ENCODE data around the gene RNF41. TPM values are rescaled to one million over a fixed set of nuclear protein-coding genes. Genes with fewer than 3 reads are reported as not detected.

Gene RNF41
- total RNA-seq, 1 donor from 2014 or later, result 49.8 TPM

DNA sequence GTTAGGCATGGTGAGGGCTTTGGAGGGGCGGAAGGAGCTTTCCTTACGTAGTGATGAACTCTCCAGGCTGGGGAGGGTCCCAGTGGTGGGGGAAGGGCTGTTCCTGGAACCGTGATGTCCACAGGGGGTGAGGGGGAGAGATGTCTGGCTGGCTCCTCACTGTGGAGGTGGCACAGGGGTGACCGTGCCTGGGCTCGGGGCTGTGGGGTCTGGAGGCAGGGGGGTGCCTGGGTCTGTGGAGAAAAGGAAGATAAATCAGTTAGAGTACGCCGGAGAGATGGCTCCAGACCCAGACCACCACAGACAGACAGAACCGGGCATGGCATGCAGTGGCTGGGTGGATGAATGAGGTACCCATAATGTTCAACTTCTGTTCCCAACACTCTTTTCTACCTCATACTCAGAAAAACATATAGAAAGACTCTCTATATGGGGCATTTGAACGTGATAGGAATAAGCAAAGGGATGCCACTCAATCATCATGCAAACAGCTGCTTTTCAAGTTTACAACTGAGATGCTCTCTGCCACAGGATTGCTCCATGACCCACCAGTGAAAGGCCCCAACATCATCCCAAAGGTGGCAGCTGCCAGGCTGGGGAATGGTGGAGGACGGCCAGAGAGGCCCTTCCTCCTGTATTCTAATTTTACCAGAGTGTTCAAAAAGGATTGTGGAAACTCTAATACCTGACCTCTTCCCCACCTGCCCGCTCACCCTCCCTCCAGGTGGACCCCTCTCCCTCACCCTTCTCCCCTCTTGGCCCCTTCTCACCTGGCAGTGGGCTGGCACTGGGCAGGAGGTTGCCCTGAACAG, 58.0 kb downstream of the RNF41 start:
- H3K4me1 ChIP-seq, result peaks cover 39% of the 10 kb centered on the region
- ATAC-seq (no peak), DNase-seq (no peak)
- peaks cover 93% of the 10 kb centered on the region for H3K36me3 ChIP-seq
- TF ChIP-seq, protein P1, sequence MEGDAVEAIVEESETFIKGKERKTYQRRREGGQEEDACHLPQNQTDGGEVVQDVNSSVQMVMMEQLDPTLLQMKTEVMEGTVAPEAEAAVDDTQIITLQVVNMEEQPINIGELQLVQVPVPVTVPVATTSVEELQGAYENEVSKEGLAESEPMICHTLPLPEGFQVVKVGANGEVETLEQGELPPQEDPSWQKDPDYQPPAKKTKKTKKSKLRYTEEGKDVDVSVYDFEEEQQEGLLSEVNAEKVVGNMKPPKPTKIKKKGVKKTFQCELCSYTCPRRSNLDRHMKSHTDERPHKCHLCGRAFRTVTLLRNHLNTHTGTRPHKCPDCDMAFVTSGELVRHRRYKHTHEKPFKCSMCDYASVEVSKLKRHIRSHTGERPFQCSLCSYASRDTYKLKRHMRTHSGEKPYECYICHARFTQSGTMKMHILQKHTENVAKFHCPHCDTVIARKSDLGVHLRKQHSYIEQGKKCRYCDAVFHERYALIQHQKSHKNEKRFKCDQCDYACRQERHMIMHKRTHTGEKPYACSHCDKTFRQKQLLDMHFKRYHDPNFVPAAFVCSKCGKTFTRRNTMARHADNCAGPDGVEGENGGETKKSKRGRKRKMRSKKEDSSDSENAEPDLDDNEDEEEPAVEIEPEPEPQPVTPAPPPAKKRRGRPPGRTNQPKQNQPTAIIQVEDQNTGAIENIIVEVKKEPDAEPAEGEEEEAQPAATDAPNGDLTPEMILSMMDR (IDR thresholded peaks at IDR 0.05), result no peak
- H3K27ac ChIP-seq, result no peak overlapping the region
- intact Hi-C loops (cut with DNase I), result no loop called here
- no peak overlapping the region for H3K4me3 ChIP-seq
- no peaks in the 10 kb centered on the region for H3K9me3 ChIP-seq
- H3K27me3 ChIP-seq (ENCODE audit: low read depth), result no peaks in the 10 kb centered on the region

DNA sequence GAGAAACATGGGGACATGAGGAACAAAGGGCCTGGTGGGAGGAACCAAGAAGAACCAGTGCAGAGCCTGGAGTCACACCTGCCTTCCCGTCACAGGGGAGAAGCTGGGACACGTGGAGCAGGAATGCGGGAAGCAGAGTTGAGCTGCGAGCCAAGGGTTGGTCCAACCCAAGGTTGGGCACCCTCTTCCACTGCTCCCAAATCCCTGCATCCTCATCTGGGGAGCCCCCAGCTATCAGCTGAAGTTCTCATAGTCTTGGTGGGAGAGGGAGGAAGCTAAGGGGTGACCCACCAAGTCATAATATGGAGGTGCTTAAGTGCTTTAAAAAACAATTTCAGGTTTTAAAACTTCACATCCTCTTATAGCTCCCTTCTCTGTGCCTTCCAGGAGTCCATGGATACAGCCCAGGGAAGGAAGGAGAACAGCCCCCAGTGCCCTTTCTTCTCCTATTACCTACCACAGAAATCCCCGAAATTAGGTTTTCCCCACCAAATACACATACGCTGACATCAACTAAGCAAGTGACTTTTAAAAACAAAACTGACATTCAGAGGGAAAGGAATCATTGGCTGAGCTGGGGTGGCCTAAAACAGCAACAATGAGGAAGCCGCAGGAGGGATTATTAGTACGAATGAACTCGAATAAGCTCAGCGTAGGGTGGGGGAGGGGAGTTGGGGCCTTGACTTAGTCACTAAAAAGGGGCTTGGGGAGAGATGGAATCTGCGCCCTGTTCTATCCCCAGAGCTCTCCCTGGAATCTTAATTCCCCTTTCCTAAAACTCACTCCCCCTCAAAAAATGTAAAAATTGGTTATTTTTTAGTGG, 59.0 kb downstream of the RNF41 start:
- peak overlapping the region; percentile 96 for H3K27ac ChIP-seq
- H3K4me1 ChIP-seq, result peaks cover 39% of the 10 kb centered on the region
- H3K36me3 ChIP-seq, result peaks cover 84% of the 10 kb centered on the region
- no peaks in the 10 kb centered on the region for H3K9me3 ChIP-seq
- intact Hi-C loops (cut with DNase I), result no loop called here
- ATAC-seq, result no peak
- TF ChIP-seq, protein P1 (IDR thresholded peaks at IDR 0.05), result no peak
- DNase-seq, result no peak
- H3K27me3 ChIP-seq (ENCODE audit: low read depth), result no peaks in the 10 kb centered on the region
- H3K4me3 ChIP-seq, result no peak overlapping the region

DNA sequence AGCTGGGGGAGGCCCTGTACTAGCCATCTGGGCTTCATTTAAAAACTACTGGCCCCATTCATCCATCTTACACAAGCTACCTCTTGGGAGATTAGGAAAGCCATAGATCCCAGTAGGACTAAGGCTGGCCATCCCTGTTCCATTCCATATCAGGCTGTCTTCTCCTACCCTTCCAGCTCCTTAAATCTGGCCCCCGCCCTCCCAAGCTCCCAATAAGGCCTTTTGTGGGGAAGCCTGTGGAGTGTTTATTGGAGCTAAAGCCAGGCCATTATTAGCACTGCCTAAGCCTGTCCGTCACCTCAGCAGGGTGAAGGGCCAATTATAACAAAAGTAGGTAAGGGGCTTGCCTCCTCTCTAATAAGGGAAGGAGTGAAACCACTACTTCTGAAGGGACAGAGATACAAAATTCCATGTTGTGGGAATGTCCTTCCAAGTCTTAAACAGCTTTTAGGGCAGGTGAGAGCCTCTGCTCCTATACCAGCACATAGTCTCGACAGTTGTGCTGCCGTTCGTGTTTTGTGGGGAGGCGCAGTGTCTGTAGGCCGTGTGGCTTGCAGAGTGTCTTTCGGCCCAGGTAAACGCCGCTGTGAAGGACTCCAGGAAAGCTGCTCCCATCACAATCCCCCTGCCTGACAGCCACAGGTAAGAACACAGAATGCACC, 59.9 kb downstream of the RNF41 start:
- Histone ChIP-seq H3K9me3 (no peaks in the 10 kb centered on the region), H3K36me3 (peaks cover 75% of the 10 kb centered on the region), H3K4me1 (peaks cover 46% of the 10 kb centered on the region), H3K27me3 (ENCODE audit: low read depth) (no peaks in the 10 kb centered on the region), H3K4me3 (peak overlapping the region; percentile 1), H3K27ac (peak overlapping the region; percentile 96)
- TF ChIP-seq, protein P1 (IDR thresholded peaks at IDR 0.05), result no peak
- intact Hi-C loops (cut with DNase I), result no loop called here
- DNase-seq (no peak), ATAC-seq (no peak)

DNA sequence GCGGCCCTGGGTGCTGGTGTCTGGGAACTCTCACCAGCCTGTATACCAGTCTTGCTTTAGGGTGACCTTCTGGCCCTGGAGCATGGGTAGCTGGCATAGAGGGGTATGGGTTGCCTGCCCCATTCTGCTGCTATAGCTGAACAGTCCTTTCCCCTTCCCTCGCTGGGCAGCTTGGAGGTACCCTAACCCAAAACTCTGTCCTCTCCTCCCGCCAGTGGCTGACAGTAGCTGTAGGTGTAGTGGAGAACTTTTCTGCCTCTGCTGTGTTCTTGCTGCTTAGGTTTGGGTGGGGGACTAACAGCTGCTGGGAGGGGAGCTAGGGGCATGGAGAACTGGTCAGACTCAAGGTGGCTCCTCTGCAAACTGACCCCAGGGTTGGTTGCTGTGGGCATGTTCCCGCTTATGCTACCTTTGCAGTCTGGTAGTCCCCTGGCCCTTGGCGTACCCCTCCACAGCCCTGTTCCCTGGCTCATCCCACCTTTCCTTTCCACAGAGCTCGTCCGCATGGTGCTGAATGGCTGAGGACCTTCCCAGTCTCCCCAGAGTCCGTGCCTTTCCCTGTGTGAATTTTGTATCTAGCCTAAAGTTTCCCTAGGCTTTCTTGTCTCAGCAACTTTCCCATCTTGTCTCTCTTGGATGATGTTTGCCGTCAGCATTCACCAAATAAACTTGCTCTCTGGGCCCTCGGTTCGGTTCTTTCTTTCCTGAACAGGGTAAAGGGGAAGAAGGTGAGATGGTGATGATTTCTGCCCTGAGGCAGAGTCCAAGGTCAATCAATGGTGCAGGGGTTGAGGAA, 60.6 kb downstream of the RNF41 start:
- Histone ChIP-seq H3K9me3 (no peaks in the 10 kb centered on the region), H3K27me3 (ENCODE audit: low read depth) (no peaks in the 10 kb centered on the region), H3K4me1 (peaks cover 50% of the 10 kb centered on the region), H3K36me3 (peaks cover 68% of the 10 kb centered on the region), H3K27ac (peak overlapping the region; percentile 96), H3K4me3 (peak overlapping the region; percentile 88)
- ATAC-seq, result no peak
- TF ChIP-seq, protein P1 (IDR thresholded peaks at IDR 0.05), result no peak
- DNase-seq, result no peak
- intact Hi-C loops (cut with DNase I), result no loop called here

Data from lower lobe of right lung (tissue), 2 donors.